HepG2 (cell line): ENCODE results near the gene IL17RC. TPM values are rescaled to one million over a fixed set of nuclear protein-coding genes. Genes with fewer than 3 reads are reported as not detected.
A peak's percentile ranks its signal among the peaks of the same experiment; 100 is the strongest.

Experiments
- ARHGAP35 ChIP-seq: sonication (generic); formaldehyde crosslinking; IDR thresholded peaks from 2 replicates; pipeline ENCODE4 v1.9.0; 2022; ENCODE audit warnings: mild to moderate bottlenecking, inconsistent platforms, moderate library complexity, missing genetic modification reagents, borderline replicate concordance
- ARID2 ChIP-seq: sonication (generic); formaldehyde crosslinking; IDR thresholded peaks from 2 replicates; pipeline ENCODE4 v1.8.1; 2022; ENCODE audit warnings: mild to moderate bottlenecking, missing genetic modification reagents, borderline replicate concordance
- CREM ChIP-seq, 2 experiments: sonication (generic) in 1 of 2; formaldehyde crosslinking in 1 of 2; IDR thresholded peaks; 2 replicates each; pipeline versions ENCODE4 v1.4.0 to v1.6.1; 2016 to 2020; ENCODE audit warnings: antibody characterized with exemption in 1 of 2, mild to moderate bottlenecking in 1 of 2, missing genetic modification reagents in 1 of 2
- GTF2F1 ChIP-seq: fragments of 150-350 bp; IDR thresholded peaks from 2 replicates; pipeline ENCODE4 v1.6.1; 2014; ENCODE audit warnings: low read length
- HDAC1 ChIP-seq: sonication (generic); formaldehyde crosslinking; IDR thresholded peaks from 2 replicates; pipeline ENCODE4 v1.5.1; 2020; ENCODE audit warnings: mild to moderate bottlenecking, missing genetic modification reagents
- NAIF1 ChIP-seq: sonication (generic); formaldehyde crosslinking; IDR thresholded peaks from 2 replicates; pipeline ENCODE4 v1.5.0; 2020; ENCODE audit warnings: mild to moderate bottlenecking, missing genetic modification reagents, borderline replicate concordance
- NKX3-1 ChIP-seq: sonication (generic); formaldehyde crosslinking; IDR thresholded peaks from 2 replicates; pipeline ENCODE4 v1.5.0; 2020; ENCODE audit warnings: missing genetic modification reagents
- SMYD3 ChIP-seq: sonication (generic); formaldehyde crosslinking; IDR thresholded peaks from 2 replicates; pipeline ENCODE4 v1.8.1; 2023; ENCODE audit warnings: mild to moderate bottlenecking, missing genetic modification reagents
- ZBTB38 ChIP-seq: sonication (generic); formaldehyde crosslinking; IDR thresholded peaks from 2 replicates; pipeline ENCODE4 v1.5.1; 2020; ENCODE audit warnings: mild to moderate bottlenecking, missing genetic modification reagents
- ZFP36 ChIP-seq: fragments of 150-350 bp; IDR thresholded peaks from 2 replicates; pipeline ENCODE4 v1.6.1; 2018; ENCODE audit warnings: borderline replicate concordance, low read length, low read depth; ENCODE audit not compliant: partially characterized antibody
- ZFP41 ChIP-seq: sonication (generic); formaldehyde crosslinking; IDR thresholded peaks from 2 replicates; pipeline ENCODE4 v1.4.0; 2020; ENCODE audit warnings: mild to moderate bottlenecking, missing genetic modification reagents, borderline replicate concordance
- ZFP90 ChIP-seq: sonication (generic); formaldehyde crosslinking; IDR thresholded peaks from 2 replicates; pipeline ENCODE4 v1.8.0; 2022; ENCODE audit warnings: missing genetic modification reagents, mild to moderate bottlenecking, inconsistent platforms, borderline replicate concordance
- ZMAT3 ChIP-seq: sonication (generic); formaldehyde crosslinking; conservative IDR thresholded peaks from 2 replicates; pipeline ENCODE4 v1.7.0; 2021; ENCODE audit warnings: missing genetic modification reagents
- ZNF225 ChIP-seq: sonication (generic); formaldehyde crosslinking; IDR thresholded peaks from 2 replicates; pipeline ENCODE4 v1.4.0; 2020; ENCODE audit warnings: mild to moderate bottlenecking, missing genetic modification reagents
- ZNF572 ChIP-seq: sonication (generic); formaldehyde crosslinking; IDR thresholded peaks from 2 replicates; pipeline ENCODE4 v1.5.1; 2020; ENCODE audit warnings: mild to moderate bottlenecking, missing genetic modification reagents
- ZNF724P ChIP-seq: sonication (generic); formaldehyde crosslinking; IDR thresholded peaks from 2 replicates; pipeline ENCODE4 v1.8.0; 2022; ENCODE audit warnings: missing genetic modification reagents, borderline replicate concordance
- ZNF781 ChIP-seq: sonication (generic); formaldehyde crosslinking; IDR thresholded peaks from 2 replicates; pipeline ENCODE4 v1.5.1; 2020; ENCODE audit warnings: borderline replicate concordance, mild to moderate bottlenecking, missing genetic modification reagents; ENCODE audit errors: not compliant biosample characterization
- ZNF792 ChIP-seq: IDR thresholded peaks from 2 replicates; pipeline ENCODE4 v1.6.1; 2016
- polyA plus RNA-seq, 8 experiments: library from polyadenylated mRNA; depleted of rRNA in 3 of 8; stranded (reverse) in 7 of 8; unstranded in 1 of 8; fragments of >200 nt; fragmentation: Illumina TruSeq in 4 of 8; extraction: Trizol in 4 of 8; gene quantifications; 2 replicates each; pipeline versions ENCODE4 v1.2.1 to v1.2.3, GENCODE V29; 2011 to 2016; ENCODE audit warnings: low read depth in 4 of 8, missing spikeins in 1 of 8, mixed read lengths in 1 of 8; ENCODE audit not compliant: insufficient read depth in 1 of 8
- total RNA-seq, 5 experiments: library from RNA; depleted of rRNA; stranded (reverse); fragments of >200 nt; fragmentation: Illumina TruSeq; extraction: Trizol; gene quantifications; 2 replicates each; pipeline ENCODE4 v1.2.3, GENCODE V29; 2016; ENCODE audit warnings: low read depth in 1 of 5
- TF ChIP-seq, protein P1 (sequence below): sonication (generic); formaldehyde crosslinking; IDR thresholded peaks from 2 replicates; pipeline ENCODE4 v1.4.0; 2020; ENCODE audit warnings: mild to moderate bottlenecking, missing genetic modification reagents, borderline replicate concordance
- TF ChIP-seq, protein P2 (sequence below): sonication (generic); formaldehyde crosslinking; conservative IDR thresholded peaks from 2 replicates; pipeline ENCODE4 v1.4.0; 2020; ENCODE audit warnings: missing genetic modification reagents
- TF ChIP-seq, protein P3 (sequence below): sonication (generic); formaldehyde crosslinking; IDR thresholded peaks from 2 replicates; pipeline ENCODE4 v1.5.0; 2020; ENCODE audit warnings: mild to moderate bottlenecking, missing genetic modification reagents

IL17RC gene
- total and polyA plus RNA-seq, 2 of the 13 experiments (the other 11 are each of a cell fraction or from before 2014, with no cell fraction given): 20.7 to 24.0 TPM

DNA sequence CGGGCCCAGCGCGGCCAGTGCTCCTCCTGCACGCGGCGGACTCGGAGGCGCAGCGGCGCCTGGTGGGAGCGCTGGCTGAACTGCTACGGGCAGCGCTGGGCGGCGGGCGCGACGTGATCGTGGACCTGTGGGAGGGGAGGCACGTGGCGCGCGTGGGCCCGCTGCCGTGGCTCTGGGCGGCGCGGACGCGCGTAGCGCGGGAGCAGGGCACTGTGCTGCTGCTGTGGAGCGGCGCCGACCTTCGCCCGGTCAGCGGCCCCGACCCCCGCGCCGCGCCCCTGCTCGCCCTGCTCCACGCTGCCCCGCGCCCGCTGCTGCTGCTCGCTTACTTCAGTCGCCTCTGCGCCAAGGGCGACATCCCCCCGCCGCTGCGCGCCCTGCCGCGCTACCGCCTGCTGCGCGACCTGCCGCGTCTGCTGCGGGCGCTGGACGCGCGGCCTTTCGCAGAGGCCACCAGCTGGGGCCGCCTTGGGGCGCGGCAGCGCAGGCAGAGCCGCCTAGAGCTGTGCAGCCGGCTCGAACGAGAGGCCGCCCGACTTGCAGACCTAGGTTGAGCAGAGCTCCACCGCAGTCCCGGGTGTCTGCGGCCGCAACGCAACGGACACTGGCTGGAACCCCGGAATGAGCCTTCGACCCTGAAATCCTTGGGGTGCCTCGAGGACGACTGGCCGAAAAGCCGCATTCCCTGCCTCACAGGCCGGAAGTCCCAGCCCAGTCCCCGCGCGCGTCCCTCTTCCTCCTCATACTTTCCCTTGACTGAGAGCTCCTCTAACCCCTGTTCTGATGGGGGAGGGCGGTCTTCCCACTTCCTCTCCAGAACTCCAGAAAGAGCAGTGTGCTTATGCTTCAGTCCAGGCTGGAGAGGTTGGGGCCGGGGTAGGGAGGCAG lies 1.4 kb upstream of the IL17RC start (continued):
- no peak for TF ChIP-seq ARID2 (CRISPR knock-in tag)
- TF ChIP-seq, protein P1, sequence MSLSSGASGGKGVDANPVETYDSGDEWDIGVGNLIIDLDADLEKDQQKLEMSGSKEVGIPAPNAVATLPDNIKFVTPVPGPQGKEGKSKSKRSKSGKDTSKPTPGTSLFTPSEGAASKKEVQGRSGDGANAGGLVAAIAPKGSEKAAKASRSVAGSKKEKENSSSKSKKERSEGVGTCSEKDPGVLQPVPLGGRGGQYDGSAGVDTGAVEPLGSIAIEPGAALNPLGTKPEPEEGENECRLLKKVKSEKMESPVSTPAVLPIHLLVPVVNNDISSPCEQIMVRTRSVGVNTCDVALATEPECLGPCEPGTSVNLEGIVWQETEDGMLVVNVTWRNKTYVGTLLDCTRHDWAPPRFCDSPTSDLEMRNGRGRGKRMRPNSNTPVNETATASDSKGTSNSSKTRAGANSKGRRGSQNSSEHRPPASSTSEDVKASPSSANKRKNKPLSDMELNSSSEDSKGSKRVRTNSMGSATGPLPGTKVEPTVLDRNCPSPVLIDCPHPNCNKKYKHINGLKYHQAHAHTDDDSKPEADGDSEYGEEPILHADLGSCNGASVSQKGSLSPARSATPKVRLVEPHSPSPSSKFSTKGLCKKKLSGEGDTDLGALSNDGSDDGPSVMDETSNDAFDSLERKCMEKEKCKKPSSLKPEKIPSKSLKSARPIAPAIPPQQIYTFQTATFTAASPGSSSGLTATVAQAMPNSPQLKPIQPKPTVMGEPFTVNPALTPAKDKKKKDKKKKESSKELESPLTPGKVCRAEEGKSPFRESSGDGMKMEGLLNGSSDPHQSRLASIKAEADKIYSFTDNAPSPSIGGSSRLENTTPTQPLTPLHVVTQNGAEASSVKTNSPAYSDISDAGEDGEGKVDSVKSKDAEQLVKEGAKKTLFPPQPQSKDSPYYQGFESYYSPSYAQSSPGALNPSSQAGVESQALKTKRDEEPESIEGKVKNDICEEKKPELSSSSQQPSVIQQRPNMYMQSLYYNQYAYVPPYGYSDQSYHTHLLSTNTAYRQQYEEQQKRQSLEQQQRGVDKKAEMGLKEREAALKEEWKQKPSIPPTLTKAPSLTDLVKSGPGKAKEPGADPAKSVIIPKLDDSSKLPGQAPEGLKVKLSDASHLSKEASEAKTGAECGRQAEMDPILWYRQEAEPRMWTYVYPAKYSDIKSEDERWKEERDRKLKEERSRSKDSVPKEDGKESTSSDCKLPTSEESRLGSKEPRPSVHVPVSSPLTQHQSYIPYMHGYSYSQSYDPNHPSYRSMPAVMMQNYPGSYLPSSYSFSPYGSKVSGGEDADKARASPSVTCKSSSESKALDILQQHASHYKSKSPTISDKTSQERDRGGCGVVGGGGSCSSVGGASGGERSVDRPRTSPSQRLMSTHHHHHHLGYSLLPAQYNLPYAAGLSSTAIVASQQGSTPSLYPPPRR (CRISPR knock-in tag): no peak; the same call in 1 of the 2 replicates
- no peak for TF ChIP-seq CREM (IDR thresholded peaks at IDR 0.05)
- TF ChIP-seq CREM (CRISPR knock-in tag; IDR thresholded peaks at IDR 0.05): no peak
- TF ChIP-seq GTF2F1: no peak
- TF ChIP-seq ZFP90 (CRISPR knock-in tag): peak; percentile 26; the same call in 1 of the 2 replicates
- TF ChIP-seq HDAC1 (CRISPR knock-in tag): peak; percentile 81
- peak; percentile 85; the same call in 1 of the 2 replicates for TF ChIP-seq ZFP41 (CRISPR knock-in tag)
- peak; percentile 17 for TF ChIP-seq ZNF792
- no peak; the same call in 1 of the 2 replicates for TF ChIP-seq ARHGAP35 (CRISPR knock-in tag)
- no peak for TF ChIP-seq ZNF225
- peak; percentile 18 for TF ChIP-seq ZNF781 (CRISPR knock-in tag)
- TF ChIP-seq NAIF1 (CRISPR knock-in tag): peak; percentile 79; the same call in 1 of the 2 replicates
- peak; percentile 66; the same call in 1 of the 2 replicates for TF ChIP-seq ZNF724P
- TF ChIP-seq, protein P2, sequence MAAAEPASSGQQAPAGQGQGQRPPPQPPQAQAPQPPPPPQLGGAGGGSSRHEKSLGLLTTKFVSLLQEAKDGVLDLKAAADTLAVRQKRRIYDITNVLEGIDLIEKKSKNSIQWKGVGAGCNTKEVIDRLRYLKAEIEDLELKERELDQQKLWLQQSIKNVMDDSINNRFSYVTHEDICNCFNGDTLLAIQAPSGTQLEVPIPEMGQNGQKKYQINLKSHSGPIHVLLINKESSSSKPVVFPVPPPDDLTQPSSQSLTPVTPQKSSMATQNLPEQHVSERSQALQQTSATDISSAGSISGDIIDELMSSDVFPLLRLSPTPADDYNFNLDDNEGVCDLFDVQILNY (CRISPR knock-in tag): peak; percentile 66; the same call in 1 of the 2 replicates
- TF ChIP-seq, protein P3, sequence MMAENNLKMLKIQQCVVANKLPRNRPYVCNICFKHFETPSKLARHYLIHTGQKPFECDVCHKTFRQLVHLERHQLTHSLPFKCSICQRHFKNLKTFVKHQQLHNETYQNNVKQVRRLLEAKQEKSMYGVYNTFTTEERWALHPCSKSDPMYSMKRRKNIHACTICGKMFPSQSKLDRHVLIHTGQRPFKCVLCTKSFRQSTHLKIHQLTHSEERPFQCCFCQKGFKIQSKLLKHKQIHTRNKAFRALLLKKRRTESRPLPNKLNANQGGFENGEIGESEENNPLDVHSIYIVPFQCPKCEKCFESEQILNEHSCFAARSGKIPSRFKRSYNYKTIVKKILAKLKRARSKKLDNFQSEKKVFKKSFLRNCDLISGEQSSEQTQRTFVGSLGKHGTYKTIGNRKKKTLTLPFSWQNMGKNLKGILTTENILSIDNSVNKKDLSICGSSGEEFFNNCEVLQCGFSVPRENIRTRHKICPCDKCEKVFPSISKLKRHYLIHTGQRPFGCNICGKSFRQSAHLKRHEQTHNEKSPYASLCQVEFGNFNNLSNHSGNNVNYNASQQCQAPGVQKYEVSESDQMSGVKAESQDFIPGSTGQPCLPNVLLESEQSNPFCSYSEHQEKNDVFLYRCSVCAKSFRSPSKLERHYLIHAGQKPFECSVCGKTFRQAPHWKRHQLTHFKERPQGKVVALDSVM (CRISPR knock-in tag): peak; percentile 66; the same call in 1 of the 2 replicates
- peak; percentile 33; the same call in 1 of the 2 replicates for TF ChIP-seq SMYD3 (CRISPR knock-in tag)
- no peak for TF ChIP-seq ZNF572 (CRISPR knock-in tag)
- TF ChIP-seq ZBTB38 (CRISPR knock-in tag): peak; percentile 15; the same call in 1 of the 2 replicates
- TF ChIP-seq ZFP36: no peak
- TF ChIP-seq NKX3-1: 0 out of 2 replicates have a peak, but pooled peaks have one; percentile 81
- peak; percentile 56; the same call in 1 of the 2 replicates for TF ChIP-seq ZMAT3
